Measurements from ENCODE around the gene CGN.

CGN gene

GRCh38 chr1:151570819-151571218, 59.6 kb downstream of the CGN start:
- TF ChIP-seq CTCF (conservative IDR thresholded peaks at IDR 0.05) (no peak), ZFX (IDR thresholded peaks at IDR 0.05) (no peak)
- H3K27ac ChIP-seq: no peak overlapping the region

- H3K27ac ChIP-seq: no peak overlapping the region
- TF ChIP-seq CTCF (conservative IDR thresholded peaks at IDR 0.05): no peak
- TF ChIP-seq ZFX (IDR thresholded peaks at IDR 0.05): no peak
Observed at GRCh38 chr1:151574575-151575529, 63.7 kb downstream of the CGN start.

GRCh38 chr1:151577173-151577572, 66.0 kb downstream of the CGN start:
- H3K27ac ChIP-seq: no peak overlapping the region
- TF ChIP-seq ZFX (IDR thresholded peaks at IDR 0.05) (no peak), CTCF (conservative IDR thresholded peaks at IDR 0.05) (no peak)

DNA sequence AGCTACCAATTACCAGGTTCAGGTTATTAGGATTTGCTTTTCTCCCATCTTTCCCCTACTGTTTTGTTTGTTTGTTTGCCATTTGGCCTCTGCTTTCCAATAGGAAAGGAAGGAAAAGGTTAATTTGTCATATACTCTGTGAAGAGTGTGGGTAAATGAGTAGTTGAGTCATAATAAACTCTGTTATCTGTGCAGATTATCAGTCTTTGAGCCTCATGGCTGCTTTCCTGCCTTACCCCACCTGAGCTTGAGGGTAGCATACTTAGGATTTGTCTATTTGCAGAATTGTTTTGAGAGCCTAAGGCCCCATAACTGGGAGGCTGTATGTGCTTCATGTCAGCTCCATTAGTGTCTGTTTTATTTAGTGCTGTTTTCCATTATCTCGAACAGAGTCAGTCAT, 67.8 kb downstream of the CGN start:
- H3K27ac ChIP-seq: no peak overlapping the region
- TF ChIP-seq CTCF (conservative IDR thresholded peaks at IDR 0.05) (no peak), ZFX (IDR thresholded peaks at IDR 0.05) (no peak)

DNA sequence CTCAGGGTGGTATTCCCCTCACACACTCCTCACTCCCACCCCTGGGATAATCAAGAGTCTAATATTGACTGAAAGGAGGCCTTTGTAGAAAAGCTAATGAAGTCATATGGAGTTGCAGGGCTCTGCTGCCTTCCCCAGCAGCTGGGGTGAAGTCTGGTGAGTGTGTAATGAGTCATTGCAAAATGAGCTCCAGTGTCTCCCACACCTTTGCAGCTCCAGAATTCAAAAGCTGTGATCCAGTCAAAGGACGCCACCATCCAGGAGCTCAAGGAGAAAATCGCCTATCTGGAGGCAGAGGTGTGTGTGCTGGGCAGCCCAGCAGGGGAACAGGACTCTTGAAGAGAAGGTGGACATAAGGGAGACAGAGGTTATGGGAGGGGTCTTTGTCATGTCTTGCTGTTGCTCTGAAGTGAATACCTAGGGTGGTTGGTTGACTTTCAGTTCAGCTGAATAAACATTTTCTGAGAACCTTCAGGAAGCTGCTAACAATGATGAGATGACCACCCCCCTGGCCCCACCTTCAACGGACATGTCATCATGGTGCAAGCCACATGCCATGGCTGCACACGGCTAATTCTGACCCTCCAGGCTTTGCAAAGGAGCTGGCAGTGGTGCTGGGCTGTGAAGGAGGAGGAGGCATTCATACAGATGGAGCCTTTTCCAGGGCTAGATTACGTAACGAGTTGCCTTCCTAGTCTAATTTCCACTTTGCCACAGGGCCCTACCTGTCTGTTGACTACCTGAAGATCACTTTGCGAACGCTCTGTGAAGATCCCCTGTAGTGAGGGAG, 68.4 kb downstream of the CGN start:
- TF ChIP-seq ZFX (IDR thresholded peaks at IDR 0.05) (no peak), CTCF (conservative IDR thresholded peaks at IDR 0.05) (no peak)
- H3K27ac ChIP-seq: no peak overlapping the region

DNA sequence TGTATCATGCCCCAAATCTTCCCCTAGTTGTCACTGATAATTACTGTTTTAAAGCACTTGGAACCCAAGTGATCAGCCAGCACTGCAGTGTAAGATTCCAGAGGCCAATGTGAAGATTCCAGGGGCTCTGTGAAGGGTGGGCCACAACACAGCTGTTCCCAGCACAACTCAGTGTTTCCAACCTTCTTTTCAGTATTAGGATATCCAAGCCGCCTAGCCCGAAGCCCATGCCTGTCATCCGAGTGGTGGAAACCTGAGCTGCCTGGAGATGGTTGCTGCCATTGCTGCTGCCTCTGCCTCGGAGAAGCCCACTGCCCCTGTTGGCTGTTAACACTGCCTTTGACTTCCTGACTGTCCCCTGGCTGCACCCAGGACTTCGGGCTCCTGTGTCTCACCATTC, 70.3 kb downstream of the CGN start:
- TF ChIP-seq ZFX (IDR thresholded peaks at IDR 0.05) (no peak), CTCF (conservative IDR thresholded peaks at IDR 0.05) (no peak)
- no peak overlapping the region for H3K27ac ChIP-seq

- TF ChIP-seq CTCF (conservative IDR thresholded peaks at IDR 0.05) (no peak), ZFX (IDR thresholded peaks at IDR 0.05) (no peak)
- H3K27ac ChIP-seq: no peak overlapping the region
Observed at GRCh38 chr1:151581921-151582320, 70.7 kb downstream of the CGN start.
